Neutrophil (primary cell): ENCODE data around the gene EPAS1.

ENCODE experiments used
- H3K27ac ChIP-seq: fragments of 200-600 bp; sonication (generic); 2 replicates; pipeline ENCODE4 v1.5.1; 2016; ENCODE audit warnings: mild to moderate bottlenecking, moderate library complexity
- H3K27me3 ChIP-seq: fragments of 200-600 bp; sonication (generic); 2 replicates; pipeline ENCODE4 v1.6.0; 2016; ENCODE audit warnings: mild to moderate bottlenecking
- H3K36me3 ChIP-seq: fragments of 200-600 bp; sonication (generic); 2 replicates; pipeline ENCODE4 v1.5.1; 2017
- H3K4me1 ChIP-seq, 2 experiments: fragments of 200-600 bp in 1 of 2; sonication (generic) in 1 of 2; 1 replicate in 1 of 2; 2 replicates in 1 of 2; pipeline versions ENCODE4 v1.5.1 to v1.6.1; 2013 to 2016; ENCODE audit warnings: low read depth in 1 of 2, low read length in 1 of 2, mild to moderate bottlenecking in 1 of 2, moderate library complexity in 1 of 2; ENCODE audit not compliant: control insufficient read depth in 1 of 2, insufficient read depth in 1 of 2
- H3K4me3 ChIP-seq, 2 experiments: fragments of 200-600 bp in 1 of 2; sonication (generic) in 1 of 2; 1 replicate in 1 of 2; 2 replicates in 1 of 2; pipeline ENCODE4 v1.5.1; 2013 to 2016; ENCODE audit warnings: low read depth in 1 of 2, low read length in 1 of 2, mild to moderate bottlenecking in 1 of 2, moderate library complexity in 1 of 2
- H3K9me3 ChIP-seq: fragments of 200-600 bp; sonication (generic); 2 replicates; pipeline ENCODE4 v1.5.1; 2016
- TF ChIP-seq, protein P1 (sequence below): fragments of 200-600 bp; sonication (generic); IDR thresholded peaks from 2 replicates; pipeline ENCODE4 v1.5.1; 2016; ENCODE audit warnings: antibody characterized with exemption

The EPAS1 gene

DNA sequence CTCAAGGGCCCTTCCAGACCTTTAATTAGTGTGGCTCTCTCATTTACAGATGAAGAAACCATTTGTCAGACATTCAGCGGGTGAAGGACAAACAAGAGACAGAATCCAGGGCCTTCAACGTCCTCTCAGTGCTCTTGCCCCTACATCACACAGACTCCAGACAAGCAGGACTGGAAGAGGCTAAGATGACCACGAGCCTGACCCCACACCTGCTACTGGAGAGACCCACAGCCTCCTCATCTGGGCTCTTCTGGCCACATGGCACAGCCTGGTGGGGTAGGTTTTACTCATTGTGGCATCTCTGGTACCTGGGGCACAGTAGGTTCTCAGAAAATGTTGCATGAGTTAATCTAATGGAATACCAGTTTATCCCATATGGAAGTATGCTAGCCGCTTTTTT lies 112.5 kb downstream of the EPAS1 start:
- H3K4me1 ChIP-seq: peaks cover 26 to 32% of the 10 kb centered on the region in 2 experiments
- no peak overlapping the region for H3K4me3 ChIP-seq
- H3K9me3 ChIP-seq: no peaks in the 10 kb centered on the region
- TF ChIP-seq, protein P1, sequence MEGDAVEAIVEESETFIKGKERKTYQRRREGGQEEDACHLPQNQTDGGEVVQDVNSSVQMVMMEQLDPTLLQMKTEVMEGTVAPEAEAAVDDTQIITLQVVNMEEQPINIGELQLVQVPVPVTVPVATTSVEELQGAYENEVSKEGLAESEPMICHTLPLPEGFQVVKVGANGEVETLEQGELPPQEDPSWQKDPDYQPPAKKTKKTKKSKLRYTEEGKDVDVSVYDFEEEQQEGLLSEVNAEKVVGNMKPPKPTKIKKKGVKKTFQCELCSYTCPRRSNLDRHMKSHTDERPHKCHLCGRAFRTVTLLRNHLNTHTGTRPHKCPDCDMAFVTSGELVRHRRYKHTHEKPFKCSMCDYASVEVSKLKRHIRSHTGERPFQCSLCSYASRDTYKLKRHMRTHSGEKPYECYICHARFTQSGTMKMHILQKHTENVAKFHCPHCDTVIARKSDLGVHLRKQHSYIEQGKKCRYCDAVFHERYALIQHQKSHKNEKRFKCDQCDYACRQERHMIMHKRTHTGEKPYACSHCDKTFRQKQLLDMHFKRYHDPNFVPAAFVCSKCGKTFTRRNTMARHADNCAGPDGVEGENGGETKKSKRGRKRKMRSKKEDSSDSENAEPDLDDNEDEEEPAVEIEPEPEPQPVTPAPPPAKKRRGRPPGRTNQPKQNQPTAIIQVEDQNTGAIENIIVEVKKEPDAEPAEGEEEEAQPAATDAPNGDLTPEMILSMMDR: no peak
- H3K36me3 ChIP-seq: no peaks in the 10 kb centered on the region
- no peak overlapping the region for H3K27ac ChIP-seq
- H3K27me3 ChIP-seq: no peaks in the 10 kb centered on the region

DNA sequence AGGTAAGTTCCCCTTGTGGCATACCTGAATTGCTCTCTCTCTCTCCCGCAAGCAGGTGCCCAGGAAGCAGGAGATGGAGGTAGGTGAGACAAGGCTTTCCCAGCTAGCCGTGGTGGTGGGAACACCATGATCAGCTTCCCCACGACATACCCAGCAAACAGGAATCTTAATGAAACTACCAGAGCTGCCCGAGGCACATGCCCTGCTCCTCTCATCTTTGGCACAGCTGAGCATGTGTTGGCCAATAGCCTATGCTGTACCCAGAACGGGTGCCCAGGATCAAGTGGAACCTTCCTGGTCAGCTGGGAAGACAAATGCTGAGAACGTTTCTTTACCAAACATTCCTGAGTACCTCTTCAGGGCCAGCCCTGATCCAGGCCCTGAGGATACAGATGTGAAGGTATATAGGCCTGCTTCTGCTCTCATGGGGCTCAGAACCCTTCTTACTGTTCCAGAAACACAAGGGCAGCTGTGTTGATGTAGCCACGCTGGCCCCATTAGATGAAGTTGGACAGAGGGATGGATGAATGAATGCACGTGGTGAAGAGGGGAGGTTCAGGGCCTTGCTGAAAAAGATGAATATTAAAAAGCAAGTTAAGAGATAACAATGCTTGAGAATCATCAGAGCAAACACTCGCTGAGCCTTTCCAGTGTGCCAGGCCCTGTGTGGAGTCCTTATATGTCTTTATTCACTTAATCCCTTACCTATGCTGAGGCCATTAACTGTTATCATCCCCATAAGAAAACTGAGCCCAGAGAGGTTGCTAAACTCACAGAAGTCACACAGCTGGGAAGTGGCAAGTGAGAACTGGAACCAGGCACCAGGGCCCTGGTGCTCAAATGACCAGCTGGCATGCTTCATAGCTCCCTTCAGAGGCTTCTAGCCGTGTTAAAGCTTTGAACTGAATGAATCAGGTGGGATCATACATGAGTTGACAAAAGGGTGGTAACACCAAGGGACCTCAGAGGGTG lies 113.4 kb downstream of the EPAS1 start:
- Histone ChIP-seq H3K4me3 (no peak overlapping the region), H3K27me3 (no peaks in the 10 kb centered on the region), H3K9me3 (no peaks in the 10 kb centered on the region), H3K4me1 (peaks cover 26 to 32% of the 10 kb centered on the region in 2 experiments), H3K36me3 (no peaks in the 10 kb centered on the region), H3K27ac (no peak overlapping the region)
- TF ChIP-seq, protein P1: no peak

DNA sequence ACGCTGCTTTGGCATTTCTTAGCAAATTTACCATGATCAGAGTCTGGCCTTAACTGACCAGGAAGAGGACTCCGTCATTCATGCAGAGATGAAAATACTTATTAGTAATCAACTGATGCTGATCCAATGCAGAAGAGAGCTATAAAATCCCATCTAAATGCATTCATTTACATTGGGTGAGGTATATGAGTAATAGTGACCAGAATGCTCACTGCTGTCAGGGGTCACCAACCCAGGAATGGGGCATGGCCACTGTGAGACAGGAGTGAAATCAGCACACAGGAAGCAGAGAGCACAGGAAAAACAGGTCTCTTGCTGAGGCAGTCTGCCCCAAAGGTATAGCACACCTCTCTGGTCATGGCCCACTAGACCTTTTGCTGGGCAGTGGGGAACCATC lies 114.0 kb downstream of the EPAS1 start:
- Histone ChIP-seq H3K9me3 (no peaks in the 10 kb centered on the region), H3K4me1 (peaks cover 26 to 32% of the 10 kb centered on the region in 2 experiments), H3K36me3 (no peaks in the 10 kb centered on the region), H3K27me3 (no peaks in the 10 kb centered on the region), H3K27ac (no peak overlapping the region), H3K4me3 (no peak overlapping the region)
- TF ChIP-seq, protein P1: no peak

DNA sequence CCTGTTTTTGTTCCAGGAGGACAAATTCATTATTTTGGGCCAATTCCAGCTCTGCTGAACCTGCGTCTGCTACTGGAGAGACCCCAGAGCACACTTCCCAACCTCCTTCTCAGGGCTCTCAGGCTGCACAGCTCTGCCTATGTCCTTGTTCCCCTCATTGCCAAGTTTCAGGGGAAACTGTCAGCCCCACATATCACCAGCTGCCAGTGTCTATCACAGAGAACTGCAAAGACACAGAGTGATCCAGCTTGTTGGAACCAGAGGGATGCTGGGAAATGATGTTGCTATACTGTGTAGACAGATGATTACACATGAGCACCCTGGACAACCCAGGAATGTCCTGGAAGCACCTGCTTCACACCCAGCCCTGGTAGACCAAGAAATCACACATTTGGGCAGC lies 114.8 kb downstream of the EPAS1 start:
- Histone ChIP-seq H3K4me1 (peaks cover 21 to 24% of the 10 kb centered on the region in 2 experiments), H3K4me3 (no peak overlapping the region), H3K9me3 (no peaks in the 10 kb centered on the region), H3K27ac (no peak overlapping the region), H3K27me3 (no peaks in the 10 kb centered on the region), H3K36me3 (no peaks in the 10 kb centered on the region)
- TF ChIP-seq, protein P1: no peak

DNA sequence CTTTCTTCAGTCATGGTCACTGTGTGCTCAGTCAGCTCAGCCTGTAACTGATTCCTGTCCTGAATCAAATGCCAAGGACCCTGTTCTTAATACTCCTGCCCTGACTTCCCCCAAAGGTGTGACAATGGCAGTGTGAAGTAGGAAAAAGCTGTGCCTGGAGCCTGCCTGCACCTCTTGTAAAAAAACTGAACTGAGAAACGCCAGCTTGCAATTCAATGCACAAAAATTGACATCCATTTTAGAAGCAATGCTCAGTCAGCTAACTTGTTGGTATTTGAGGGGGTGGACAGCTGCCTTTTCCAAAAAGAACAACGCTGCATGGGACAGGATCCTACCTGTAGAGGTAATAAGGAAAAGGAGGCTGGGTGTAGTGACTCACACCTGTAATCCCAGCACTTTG lies 115.9 kb downstream of the EPAS1 start:
- no peak overlapping the region for H3K27ac ChIP-seq
- no peaks in the 10 kb centered on the region for H3K27me3 ChIP-seq
- peaks cover 10 to 13% of the 10 kb centered on the region in 2 experiments for H3K4me1 ChIP-seq
- H3K36me3 ChIP-seq: no peaks in the 10 kb centered on the region
- TF ChIP-seq, protein P1: no peak
- no peaks in the 10 kb centered on the region for H3K9me3 ChIP-seq
- no peak overlapping the region for H3K4me3 ChIP-seq
